Measurements from ENCODE around the gene PPIE. TPM values are rescaled to one million over a fixed set of nuclear protein-coding genes. Genes with fewer than 3 reads are reported as not detected.
"Not testable (repeated sequence)": the region's sequence is repeated elsewhere in the genome, so short reads cannot be mapped to it uniquely, and the experiment has no call there.

Gene PPIE
- total RNA-seq, 1 donor from 2014 or later: 36.5 TPM

DNA sequence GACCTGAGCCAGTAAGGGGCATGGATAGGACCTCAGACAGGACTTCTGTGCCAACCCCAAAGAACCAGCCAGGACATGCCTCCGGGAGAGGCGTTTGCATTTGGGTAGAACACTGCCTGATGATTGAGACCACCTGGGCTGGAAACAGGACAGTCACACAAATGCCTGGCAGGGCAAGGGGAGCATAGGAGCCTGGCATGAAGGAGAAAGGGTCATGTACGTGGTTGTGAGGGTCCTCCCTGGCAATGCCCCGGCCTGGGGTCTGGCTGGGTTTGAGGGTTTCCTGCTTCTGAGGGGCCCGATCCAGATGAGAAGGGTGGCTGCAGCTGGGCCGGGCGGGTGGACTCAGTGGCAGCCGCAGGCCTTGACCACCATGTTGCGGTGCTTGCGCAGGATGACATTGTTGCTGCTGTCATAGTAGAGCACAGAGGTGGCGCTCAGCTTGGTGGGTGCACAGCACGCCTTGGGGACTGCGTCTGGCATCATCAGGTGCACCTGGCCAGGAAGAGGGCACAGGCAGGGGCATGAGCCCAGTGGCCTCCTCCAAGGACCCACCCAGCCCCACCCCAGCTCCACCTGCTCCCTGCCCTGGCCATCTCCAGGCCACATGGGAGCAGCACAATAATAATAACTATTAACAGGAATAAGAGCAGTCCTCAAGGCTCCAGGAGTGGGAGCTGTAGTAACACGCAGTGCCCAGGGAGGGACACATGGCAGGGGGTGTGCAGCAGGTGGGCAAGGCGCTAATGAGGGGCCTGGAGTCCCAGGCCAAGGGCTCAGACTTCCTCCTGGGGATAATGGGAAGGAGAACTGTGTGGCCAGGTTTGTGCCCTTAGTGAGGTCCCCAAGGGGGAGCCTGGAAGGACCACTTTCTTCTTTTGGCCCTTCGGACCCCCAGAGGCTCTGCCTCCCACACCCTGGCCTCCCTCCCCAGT lies 21.7 kb downstream of the PPIE start:
- TF ChIP-seq, protein P1, sequence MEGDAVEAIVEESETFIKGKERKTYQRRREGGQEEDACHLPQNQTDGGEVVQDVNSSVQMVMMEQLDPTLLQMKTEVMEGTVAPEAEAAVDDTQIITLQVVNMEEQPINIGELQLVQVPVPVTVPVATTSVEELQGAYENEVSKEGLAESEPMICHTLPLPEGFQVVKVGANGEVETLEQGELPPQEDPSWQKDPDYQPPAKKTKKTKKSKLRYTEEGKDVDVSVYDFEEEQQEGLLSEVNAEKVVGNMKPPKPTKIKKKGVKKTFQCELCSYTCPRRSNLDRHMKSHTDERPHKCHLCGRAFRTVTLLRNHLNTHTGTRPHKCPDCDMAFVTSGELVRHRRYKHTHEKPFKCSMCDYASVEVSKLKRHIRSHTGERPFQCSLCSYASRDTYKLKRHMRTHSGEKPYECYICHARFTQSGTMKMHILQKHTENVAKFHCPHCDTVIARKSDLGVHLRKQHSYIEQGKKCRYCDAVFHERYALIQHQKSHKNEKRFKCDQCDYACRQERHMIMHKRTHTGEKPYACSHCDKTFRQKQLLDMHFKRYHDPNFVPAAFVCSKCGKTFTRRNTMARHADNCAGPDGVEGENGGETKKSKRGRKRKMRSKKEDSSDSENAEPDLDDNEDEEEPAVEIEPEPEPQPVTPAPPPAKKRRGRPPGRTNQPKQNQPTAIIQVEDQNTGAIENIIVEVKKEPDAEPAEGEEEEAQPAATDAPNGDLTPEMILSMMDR (IDR thresholded peaks at IDR 0.05): no peak
- H3K4me1 ChIP-seq: no peaks in the 10 kb centered on the region
- H3K9me3 ChIP-seq: no peaks in the 10 kb centered on the region
- no peak overlapping the region for H3K4me3 ChIP-seq
- peaks cover 43% of the 10 kb centered on the region for H3K36me3 ChIP-seq
- intact Hi-C loops (cut with DNase I): no loop called here
- H3K27ac ChIP-seq: no peak overlapping the region
- no peak for ATAC-seq
- DNase-seq: no peak
- no peaks in the 10 kb centered on the region for H3K27me3 ChIP-seq

DNA sequence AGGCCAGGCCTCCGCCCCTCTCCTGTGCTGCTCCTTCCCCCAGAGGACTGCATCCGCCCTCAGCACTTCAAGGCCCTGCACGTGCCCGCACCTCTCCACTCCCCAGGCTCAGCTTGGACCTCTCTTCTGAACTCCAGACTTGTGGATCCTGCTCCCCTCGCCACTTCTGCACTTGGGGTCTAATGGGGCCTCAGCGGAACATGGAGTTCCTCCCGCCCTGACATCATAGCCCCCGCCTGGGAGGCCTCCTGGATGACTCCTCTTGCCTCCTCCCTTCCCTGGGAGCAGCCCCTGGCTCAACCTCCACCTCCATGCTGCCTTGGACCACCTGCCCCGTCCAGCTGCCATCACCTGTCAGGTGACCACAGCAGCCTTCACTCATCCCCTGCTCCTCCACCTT lies 22.3 kb downstream of the PPIE start:
- ATAC-seq: no peak

DNA sequence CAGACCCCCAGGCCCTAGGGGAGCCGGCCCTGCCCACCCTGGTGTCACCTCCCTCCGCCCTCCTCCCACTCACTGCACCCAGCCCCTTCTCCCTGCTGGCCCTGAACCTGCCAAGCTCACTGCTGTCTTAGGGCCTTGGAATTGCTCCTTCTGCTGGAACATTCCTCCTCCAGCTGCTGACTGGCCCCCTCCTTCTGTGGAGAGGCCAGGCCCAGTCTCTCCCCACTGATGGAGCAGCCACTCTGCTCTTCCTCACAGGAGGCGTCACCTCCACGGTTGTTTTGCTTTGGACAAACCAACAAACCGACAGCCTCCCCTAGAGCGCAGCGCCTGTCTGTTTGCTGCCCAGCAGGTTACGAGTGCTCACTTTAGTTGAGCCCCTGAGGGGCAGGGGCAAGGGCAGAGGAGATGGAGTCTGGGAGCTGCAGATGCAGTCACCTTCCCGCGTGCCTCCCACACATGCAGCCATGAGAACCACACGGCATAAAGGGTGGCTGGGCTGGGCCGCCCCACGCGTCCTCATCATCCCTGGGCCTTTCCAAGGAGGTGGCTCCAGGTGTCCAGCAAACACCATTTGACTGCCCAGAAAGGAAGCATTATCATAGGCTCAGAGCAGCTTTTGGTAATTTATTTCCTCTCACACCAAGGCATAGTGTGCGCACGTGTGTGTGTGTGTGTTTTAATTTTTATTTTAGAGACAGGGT lies 23.0 kb downstream of the PPIE start:
- ATAC-seq: no peak
- DNase-seq: no peak

More for the DNA sequence above, 22.3 kb downstream of the PPIE start:
- no peak for DNase-seq
- intact Hi-C loops (cut with DNase I): no loop called here
- Histone ChIP-seq H3K4me3 (no peak overlapping the region), H3K9me3 (no peaks in the 10 kb centered on the region), H3K36me3 (peaks cover 37% of the 10 kb centered on the region), H3K4me1 (no peaks in the 10 kb centered on the region), H3K27me3 (no peaks in the 10 kb centered on the region), H3K27ac (no peak overlapping the region)
- TF ChIP-seq, protein P1 (IDR thresholded peaks at IDR 0.05): no peak

DNA sequence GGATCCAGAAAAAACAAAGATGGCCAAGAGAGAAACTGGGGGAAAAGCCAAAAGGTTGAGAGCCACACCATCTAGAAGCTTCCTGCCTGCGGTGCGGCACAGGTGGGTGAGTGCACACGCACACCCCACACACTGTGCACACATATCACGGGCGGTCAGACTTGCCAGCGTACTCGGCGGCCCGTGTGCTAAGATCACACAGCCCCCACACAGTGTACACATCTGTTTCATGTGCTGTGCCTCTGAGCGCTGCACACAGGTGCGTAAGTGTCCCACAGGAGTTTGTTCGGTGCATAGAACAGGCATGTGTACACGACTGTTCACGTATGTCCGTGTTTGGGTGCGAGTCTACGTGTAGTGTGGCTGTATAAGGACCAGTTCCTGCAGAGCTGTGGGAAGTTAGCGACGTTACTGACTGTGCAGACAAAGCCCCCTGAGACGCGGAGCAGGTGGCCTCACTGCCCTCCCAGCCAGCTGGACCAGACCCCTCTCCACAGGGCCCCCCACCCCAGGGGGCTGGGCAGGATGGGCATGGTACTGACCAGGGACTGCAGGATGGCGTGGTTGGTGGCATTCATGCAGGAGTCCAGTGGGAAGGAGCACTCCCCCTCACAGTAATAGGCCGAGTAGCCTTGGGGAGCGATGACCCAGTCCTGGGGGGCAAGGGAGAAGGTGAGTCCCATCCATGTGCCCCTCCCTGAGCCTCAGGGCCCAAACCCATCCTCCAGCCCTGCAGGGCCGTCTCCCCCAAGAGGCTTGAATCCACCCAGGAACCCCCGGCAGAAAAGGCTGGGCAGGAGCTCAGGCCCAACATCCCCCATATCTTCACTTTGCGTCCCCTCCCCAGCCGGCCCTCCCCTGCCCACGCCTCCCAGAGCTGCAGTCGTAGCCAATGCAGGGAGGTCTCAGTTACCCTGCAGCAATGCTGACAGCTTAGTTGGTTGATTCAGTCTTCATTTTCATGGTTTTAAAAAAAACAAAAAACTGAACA lies 24.2 kb downstream of the PPIE start:
- Histone ChIP-seq H3K4me3 (no peak overlapping the region), H3K4me1 (no peaks in the 10 kb centered on the region), H3K27ac (no peak overlapping the region), H3K27me3 (no peaks in the 10 kb centered on the region), H3K36me3 (peaks cover 18% of the 10 kb centered on the region), H3K9me3 (no peaks in the 10 kb centered on the region)
- TF ChIP-seq, protein P1 (IDR thresholded peaks at IDR 0.05): no peak
- ATAC-seq (no peak), DNase-seq (no peak)
- intact Hi-C loops (cut with DNase I): no loop called here

More for the DNA sequence above, 23.0 kb downstream of the PPIE start:
- Histone ChIP-seq H3K27me3 (no peaks in the 10 kb centered on the region), H3K4me1 (no peaks in the 10 kb centered on the region), H3K9me3 (no peaks in the 10 kb centered on the region), H3K27ac (no peak overlapping the region), H3K36me3 (peaks cover 30% of the 10 kb centered on the region), H3K4me3 (no peak overlapping the region)
- TF ChIP-seq, protein P1 (IDR thresholded peaks at IDR 0.05): no peak
- intact Hi-C loops (cut with DNase I): no loop called here

DNA sequence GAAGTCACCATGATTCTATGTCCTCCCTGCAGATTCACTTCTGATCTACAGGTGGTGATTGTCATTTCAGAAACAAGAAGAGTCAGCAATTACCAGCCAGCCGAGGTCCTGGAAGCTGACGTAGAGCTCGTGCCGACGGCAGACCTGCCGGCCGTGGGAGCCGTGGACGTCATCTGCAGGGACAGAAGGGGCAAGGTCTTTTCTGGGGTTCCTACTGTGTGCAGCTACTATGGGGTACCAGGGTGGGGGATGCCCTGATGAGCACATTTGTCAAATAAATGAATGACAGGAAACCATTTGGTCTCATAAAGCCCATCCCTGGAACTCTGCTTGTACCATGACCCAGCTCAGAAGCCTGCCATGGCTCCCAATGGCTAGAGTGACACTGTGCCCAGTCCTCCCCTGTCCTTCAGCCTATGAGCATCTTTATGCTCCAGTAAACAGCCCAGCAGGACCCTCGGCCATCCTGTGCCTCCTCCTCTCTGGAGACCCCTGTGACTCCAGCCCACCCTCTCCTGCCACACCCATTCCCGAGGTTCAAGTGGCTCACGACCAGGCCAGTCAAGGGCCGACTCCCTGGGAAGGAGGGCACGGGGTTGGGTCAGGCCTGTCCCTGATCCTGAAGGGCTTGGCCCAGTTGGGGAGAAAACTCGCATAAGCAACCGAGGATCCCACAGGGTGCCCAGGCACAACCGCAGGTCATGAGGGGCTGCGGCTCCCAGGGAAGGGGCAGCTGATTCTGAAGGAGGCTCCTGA lies 25.1 kb downstream of the PPIE start:
- intact Hi-C loops (cut with DNase I); H3K36me3 ChIP-seq; ATAC-seq; H3K4me3 ChIP-seq; DNase-seq; H3K27me3 ChIP-seq; H3K27ac ChIP-seq; H3K9me3 ChIP-seq; H3K4me1 ChIP-seq: not testable (repeated sequence)

DNA sequence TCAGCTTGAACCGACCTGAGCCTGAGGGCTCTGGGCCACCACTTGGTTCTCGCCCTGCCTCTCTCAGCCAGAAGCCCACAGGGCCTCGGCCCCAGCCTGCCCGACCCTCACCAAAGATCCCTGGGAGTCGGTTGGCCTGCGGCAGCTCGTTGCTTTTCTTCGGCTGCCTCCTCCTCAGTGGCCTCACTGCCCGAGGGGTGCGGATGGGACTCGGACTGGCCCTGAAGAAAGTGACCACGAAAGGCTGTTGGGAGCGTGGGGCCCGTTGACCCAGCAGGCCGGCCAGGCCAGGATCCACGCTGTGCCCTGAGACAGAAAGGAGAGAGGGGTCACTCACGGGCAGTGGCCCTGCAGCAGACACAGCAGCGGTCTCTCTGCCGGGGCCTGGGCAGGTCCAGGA lies 25.8 kb downstream of the PPIE start:
- H3K4me1 ChIP-seq; ATAC-seq; DNase-seq; intact Hi-C loops (cut with DNase I); H3K9me3 ChIP-seq; H3K27me3 ChIP-seq; H3K36me3 ChIP-seq; H3K4me3 ChIP-seq; H3K27ac ChIP-seq: not testable (repeated sequence)

DNA sequence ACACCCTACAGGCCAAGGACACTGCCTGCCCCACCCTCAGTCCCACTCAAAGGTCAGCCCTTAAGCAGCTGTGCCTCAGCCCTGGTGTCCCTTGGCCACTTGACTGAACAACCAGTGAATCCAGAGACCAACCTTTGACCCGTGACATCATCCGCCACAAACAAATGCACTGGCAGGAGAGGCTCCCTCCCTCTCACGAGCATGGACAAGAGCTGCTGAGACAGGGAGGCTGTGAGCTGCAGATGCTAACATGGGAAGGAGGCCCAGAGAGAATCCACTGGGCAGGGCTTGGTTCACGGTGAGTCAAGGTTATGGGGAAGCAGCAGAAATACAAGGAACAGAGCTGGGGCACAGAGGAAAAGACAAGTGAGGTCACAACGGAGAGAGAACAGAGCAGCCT lies 27.8 kb downstream of the PPIE start:
- DNase-seq; H3K9me3 ChIP-seq; intact Hi-C loops (cut with DNase I); H3K36me3 ChIP-seq; H3K4me1 ChIP-seq; ATAC-seq; H3K27ac ChIP-seq; H3K27me3 ChIP-seq; H3K4me3 ChIP-seq: not testable (repeated sequence)

DNA sequence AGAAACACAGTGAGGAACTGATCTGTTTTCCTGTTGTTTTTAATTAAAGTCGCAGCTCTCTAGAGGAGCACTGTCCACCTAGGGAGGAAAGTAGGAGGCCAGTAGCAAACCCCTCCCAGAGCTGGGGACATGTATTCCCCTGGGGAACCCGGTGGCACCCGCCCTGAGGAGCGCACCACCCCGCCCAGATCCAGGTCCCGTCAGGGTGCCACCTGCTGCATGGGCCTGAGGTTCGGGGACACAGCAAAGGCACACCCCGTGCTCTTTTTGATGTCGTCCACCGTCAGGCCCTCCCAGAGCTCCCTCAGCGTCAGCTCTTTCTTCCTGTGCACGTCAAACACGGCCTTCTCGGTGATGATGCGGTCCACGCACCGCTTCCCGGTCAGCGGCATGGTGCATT lies 30.8 kb downstream of the PPIE start:
- H3K4me1 ChIP-seq; DNase-seq; intact Hi-C loops (cut with DNase I); H3K9me3 ChIP-seq; H3K27me3 ChIP-seq; H3K4me3 ChIP-seq; H3K36me3 ChIP-seq; H3K27ac ChIP-seq; ATAC-seq: not testable (repeated sequence)

All from upper lobe of right lung (tissue), 1 donor.